Astrocyte of the spinal cord (primary cell): Measurements from ENCODE around the gene ENTPD1.

ENCODE experiments used
- DNase-seq: peaks from one replicate; pipeline ENCODE4 v3.0.0; 2011; ENCODE audit warnings: low read depth, low spot score
- H3K4me3 ChIP-seq: 2 replicates; pipeline ENCODE4 v1.5.1; 2011; ENCODE audit warnings: low read depth, mild to moderate bottlenecking, low read length, moderate library complexity
- CTCF ChIP-seq: IDR thresholded peaks from 2 replicates; pipeline ENCODE4 v1.5.1; 2012; ENCODE audit warnings: low read depth, mild to moderate bottlenecking, low read length, inconsistent platforms
- in situ Hi-C: cut with HindIII; loops from 2 replicates; pipeline ENCODE4 v1.10.0; 2017; ENCODE audit warnings: low sequenced_read_pairs

ENTPD1 gene

GRCh38 chr10:95783741-95784140 lies 27.8 kb downstream of the ENTPD1 start:
- no peak for TF ChIP-seq CTCF
- DNase-seq, result no peak
- in situ Hi-C loops, result no loop called here
- no peak overlapping the region for H3K4me3 ChIP-seq

- in situ Hi-C loops, result no loop called here
- no peak for DNase-seq
- no peak for TF ChIP-seq CTCF
- H3K4me3 ChIP-seq, result no peak overlapping the region
These were observed 28.4 kb downstream of the ENTPD1 start for GRCh38 chr10:95784279-95784913.

GRCh38 chr10:95785317-95785716 lies 29.4 kb downstream of the ENTPD1 start:
- in situ Hi-C loops, result no loop called here
- no peak overlapping the region for H3K4me3 ChIP-seq
- no peak for DNase-seq
- no peak for TF ChIP-seq CTCF

GRCh38 chr10:95785942-95786669 lies 30.1 kb downstream of the ENTPD1 start:
- TF ChIP-seq CTCF, result no peak

GRCh38 chr10:95787447-95787846 lies 31.5 kb downstream of the ENTPD1 start:
- in situ Hi-C loops, result no loop called here
- H3K4me3 ChIP-seq, result no peak overlapping the region
- no peak for DNase-seq
- no peak for TF ChIP-seq CTCF

More at GRCh38 chr10:95785942-95786669, 30.1 kb downstream of the ENTPD1 start:
- no peak for DNase-seq
- in situ Hi-C loops, result no loop called here
- H3K4me3 ChIP-seq, result no peak overlapping the region

GRCh38 chr10:95788830-95789229 lies 32.9 kb downstream of the ENTPD1 start:
- peak; percentile 88 for DNase-seq
- in situ Hi-C loops, result no loop called here
- no peak overlapping the region for H3K4me3 ChIP-seq
- no peak for TF ChIP-seq CTCF
